ENCODE data around the gene DGLUCY.
A peak's percentile ranks its signal among the peaks of the same experiment; 100 is the strongest.

Gene DGLUCY

DNA sequence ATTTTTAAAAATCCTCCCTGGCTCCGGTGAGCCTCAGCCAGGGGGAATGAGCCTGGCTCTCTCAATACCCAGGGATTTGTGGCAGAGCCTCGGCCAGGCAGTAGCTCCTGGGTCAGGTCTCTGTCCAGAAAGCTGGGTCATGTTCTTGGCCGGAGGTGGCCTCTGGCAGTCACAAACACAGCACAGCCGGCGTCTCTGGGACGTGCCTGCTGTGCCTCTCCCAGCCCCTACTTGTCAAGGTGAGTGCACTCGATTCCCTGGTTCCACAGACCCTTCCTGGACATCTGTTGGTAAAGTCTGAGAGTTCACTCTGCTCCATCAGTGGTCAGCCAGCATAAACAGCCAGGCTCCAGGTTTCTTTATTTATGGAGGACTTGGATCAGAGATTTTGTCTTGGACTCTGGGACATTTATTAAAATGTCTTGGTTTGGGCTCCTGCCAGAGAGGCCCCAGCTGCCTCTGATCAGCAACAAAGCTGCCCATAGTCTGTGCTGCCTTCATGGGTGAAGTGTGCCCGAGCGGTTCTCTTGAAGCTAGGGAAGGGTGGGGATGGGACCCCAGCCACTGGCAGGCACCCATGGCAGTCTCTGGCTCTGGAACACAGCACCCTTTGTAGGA is 56.7 kb downstream of the DGLUCY start:
- Histone ChIP-seq H3K4me3 (no peak overlapping the region), H3K36me3 (peaks cover 10 to 41% (median 15%) of the 10 kb centered on the region in 3 donors), H3K9me3 (no peaks in the 10 kb centered on the region), H3K27ac (peak overlapping the region; percentile 45 to 52), H3K4me1 (peaks cover 0 to 29% (median 19%) of the 10 kb centered on the region in 4 donors), H3K27me3 (no peaks in the 10 kb centered on the region)
- TF ChIP-seq, protein P1, sequence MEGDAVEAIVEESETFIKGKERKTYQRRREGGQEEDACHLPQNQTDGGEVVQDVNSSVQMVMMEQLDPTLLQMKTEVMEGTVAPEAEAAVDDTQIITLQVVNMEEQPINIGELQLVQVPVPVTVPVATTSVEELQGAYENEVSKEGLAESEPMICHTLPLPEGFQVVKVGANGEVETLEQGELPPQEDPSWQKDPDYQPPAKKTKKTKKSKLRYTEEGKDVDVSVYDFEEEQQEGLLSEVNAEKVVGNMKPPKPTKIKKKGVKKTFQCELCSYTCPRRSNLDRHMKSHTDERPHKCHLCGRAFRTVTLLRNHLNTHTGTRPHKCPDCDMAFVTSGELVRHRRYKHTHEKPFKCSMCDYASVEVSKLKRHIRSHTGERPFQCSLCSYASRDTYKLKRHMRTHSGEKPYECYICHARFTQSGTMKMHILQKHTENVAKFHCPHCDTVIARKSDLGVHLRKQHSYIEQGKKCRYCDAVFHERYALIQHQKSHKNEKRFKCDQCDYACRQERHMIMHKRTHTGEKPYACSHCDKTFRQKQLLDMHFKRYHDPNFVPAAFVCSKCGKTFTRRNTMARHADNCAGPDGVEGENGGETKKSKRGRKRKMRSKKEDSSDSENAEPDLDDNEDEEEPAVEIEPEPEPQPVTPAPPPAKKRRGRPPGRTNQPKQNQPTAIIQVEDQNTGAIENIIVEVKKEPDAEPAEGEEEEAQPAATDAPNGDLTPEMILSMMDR (IDR thresholded peaks at IDR 0.05), result no peak
- no peak for DNase-seq
- intact Hi-C loops (cut with DNase I; ENCODE audit: low total_unique reads), result loop anchor here (2.0 kb wide), 1 partner anchor 114 kb away; no protein-coding TSS in a partner anchor

DNA sequence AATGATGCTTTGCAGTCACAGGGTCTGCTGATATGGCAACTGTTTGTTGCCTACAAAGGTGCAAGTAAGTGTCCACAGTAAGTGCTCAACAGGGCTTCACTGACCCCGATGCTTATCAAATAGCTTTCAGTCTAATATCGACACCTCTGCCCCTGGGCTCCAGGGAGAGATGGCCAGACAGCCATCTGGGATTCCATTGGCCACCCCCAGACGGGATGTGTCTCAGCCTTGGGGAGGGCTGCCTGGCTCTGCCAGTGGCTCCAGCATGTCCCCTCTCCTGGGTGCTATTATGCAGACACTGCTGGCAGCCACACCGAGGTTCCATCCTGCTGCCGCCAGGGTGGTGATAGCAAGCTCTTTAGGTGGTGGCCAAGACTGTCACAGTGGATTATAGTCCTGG is 57.4 kb downstream of the DGLUCY start:
- TF ChIP-seq, protein P1 (IDR thresholded peaks at IDR 0.05), result no peak
- H3K27ac ChIP-seq, result peak overlapping the region; percentile 45 to 52
- no peak overlapping the region for H3K4me3 ChIP-seq
- H3K9me3 ChIP-seq, result no peaks in the 10 kb centered on the region
- no peaks in the 10 kb centered on the region for H3K27me3 ChIP-seq
- DNase-seq, result no peak
- peaks cover 10 to 42% (median 13%) of the 10 kb centered on the region in 3 donors for H3K36me3 ChIP-seq
- H3K4me1 ChIP-seq, result peaks cover 0 to 29% (median 19%) of the 10 kb centered on the region in 4 donors
- intact Hi-C loops (cut with DNase I; ENCODE audit: low total_unique reads), result loop anchor here (2.0 kb wide), 1 partner anchor 114 kb away; no protein-coding TSS in a partner anchor

DNA sequence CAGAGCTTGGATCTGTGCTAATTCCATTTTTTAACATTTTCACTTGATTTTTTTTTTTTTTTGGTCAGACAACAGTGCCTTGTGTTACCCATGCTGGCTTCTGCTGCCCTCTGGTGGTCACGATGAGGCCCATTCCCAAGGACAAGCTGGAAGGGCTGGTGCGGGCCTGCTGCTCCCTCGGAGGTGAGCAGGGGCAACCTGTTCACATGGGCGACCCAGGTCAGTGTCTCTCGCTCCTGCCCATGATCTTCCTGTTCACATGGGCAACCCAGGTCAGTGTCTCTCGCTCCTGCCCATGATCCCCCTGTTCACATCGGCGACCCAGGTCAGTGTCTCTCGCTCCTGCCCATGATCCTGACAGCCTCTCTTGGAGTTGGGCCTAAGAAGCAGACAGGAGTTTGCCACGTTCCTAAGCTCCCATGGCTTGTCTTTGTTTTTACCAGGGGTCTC is 59.4 kb downstream of the DGLUCY start:
- intact Hi-C loops (cut with DNase I; ENCODE audit: low total_unique reads), result loop anchor here (2.0 kb wide), 1 partner anchor 270 kb away; no protein-coding TSS in a partner anchor
- peak; percentile 84 to 87 for DNase-seq
- no peak overlapping the region for H3K4me3 ChIP-seq
- H3K36me3 ChIP-seq, result peaks cover 2 to 32% (median 13%) of the 10 kb centered on the region in 3 donors
- TF ChIP-seq, protein P1 (IDR thresholded peaks at IDR 0.05), result peak; percentile 80 to 91
- H3K4me1 ChIP-seq, result peaks cover 0 to 29% (median 21%) of the 10 kb centered on the region in 4 donors
- no peaks in the 10 kb centered on the region for H3K9me3 ChIP-seq
- no peak overlapping the region for H3K27ac ChIP-seq
- no peaks in the 10 kb centered on the region for H3K27me3 ChIP-seq

DNA sequence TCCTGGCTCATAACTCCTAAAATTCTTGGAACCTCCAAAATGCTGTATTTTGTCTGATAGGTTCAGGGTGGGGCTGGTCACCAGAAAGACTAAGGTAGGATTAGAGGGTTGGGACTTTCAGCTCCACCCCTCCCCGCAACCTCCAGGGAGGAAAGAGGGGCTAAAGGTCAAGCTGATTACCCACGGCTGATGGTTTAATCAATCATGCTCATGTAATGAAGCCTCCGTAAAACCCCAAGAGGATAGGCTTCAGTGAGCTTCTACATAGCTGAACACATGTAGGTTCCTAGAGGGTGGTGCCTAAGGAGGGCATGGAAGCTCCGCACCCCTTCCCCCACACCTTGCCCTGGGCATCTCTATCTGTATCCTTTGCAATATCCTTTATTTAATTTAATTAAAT is 60.0 kb downstream of the DGLUCY start:
- H3K27ac ChIP-seq, result no peak overlapping the region
- peaks cover 0 to 29% (median 21%) of the 10 kb centered on the region in 4 donors for H3K4me1 ChIP-seq
- DNase-seq, result no peak
- no peaks in the 10 kb centered on the region for H3K9me3 ChIP-seq
- TF ChIP-seq, protein P1 (IDR thresholded peaks at IDR 0.05), result no peak
- intact Hi-C loops (cut with DNase I; ENCODE audit: low total_unique reads), result loop anchor here (2.0 kb wide), 1 partner anchor 271 kb away; no protein-coding TSS in a partner anchor
- H3K27me3 ChIP-seq, result no peaks in the 10 kb centered on the region
- H3K4me3 ChIP-seq, result no peak overlapping the region
- H3K36me3 ChIP-seq, result peaks cover 2 to 25% (median 13%) of the 10 kb centered on the region in 3 donors

DNA sequence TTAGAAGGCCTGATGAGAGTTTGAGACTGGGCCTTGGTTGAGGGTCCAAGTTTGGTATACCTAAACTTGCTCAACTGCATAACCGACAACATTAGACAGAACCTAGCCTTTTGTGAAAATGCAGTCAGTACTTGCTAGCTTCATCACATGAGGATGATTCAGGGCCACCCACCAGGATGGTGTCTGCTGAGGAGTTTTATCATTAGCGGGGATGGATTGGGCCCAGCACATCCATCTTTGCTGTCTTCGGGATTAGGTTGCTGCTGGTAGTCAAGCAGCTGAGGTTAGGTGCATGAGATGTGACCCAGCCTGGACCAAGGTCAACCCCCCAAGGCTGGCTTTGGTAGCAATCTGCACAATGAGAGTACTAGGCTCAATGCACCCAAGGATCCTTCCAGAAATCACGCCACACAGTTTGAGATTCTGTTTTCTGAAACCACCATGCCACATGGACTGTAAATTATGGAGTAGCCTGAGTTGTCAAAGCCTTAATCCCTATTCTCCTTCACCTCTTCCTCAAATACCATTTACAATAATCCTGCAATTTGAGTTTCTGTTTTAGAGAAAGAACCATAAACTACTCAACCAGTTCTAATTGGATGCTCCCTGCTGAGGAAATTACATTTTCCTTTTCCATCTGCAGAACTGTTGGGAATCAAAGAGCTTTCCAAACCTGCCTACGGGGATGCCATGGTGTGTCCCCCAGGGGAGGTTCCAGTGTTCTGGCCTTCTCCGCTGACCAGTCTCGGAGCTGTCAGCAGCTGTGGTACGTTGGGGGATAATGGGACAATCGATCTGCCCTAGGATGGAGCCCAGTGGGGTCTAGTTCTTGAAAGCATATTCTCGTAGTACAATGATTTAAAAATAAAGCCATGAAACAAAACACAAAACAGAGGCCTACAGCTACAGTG is 61.7 kb downstream of the DGLUCY start:
- no peak for DNase-seq
- intact Hi-C loops (cut with DNase I; ENCODE audit: low total_unique reads), result no loop called here
- peaks cover 0 to 20% (median 14%) of the 10 kb centered on the region in 4 donors for H3K4me1 ChIP-seq
- no peaks in the 10 kb centered on the region for H3K9me3 ChIP-seq
- TF ChIP-seq, protein P1 (IDR thresholded peaks at IDR 0.05), result no peak
- H3K27me3 ChIP-seq, result no peaks in the 10 kb centered on the region
- H3K27ac ChIP-seq, result no peak overlapping the region
- no peak overlapping the region for H3K4me3 ChIP-seq
- peaks cover 2 to 23% (median 13%) of the 10 kb centered on the region in 3 donors for H3K36me3 ChIP-seq

Measured in tibial artery (tissue), 4 donors.